Suprapubic skin (tissue), 4 donors: Measurements from ENCODE around the gene SLC38A3.

Experiments used
- CTCF ChIP-seq, 2 donors: fragments of 200-600 bp in 1 of 2; fragments of 450-650 bp in 1 of 2; sonication (generic) in 1 of 2; IDR thresholded peaks; one replicate each; pipeline ENCODE4 v1.5.1; 2016 to 2019; ENCODE audit warnings: antibody characterized with exemption in 2 of 2, mild to moderate bottlenecking in 1 of 2, moderate library complexity in 1 of 2
- EP300 ChIP-seq: sonication (generic); formaldehyde crosslinking; IDR thresholded peaks from one replicate; pipeline ENCODE4 v1.6.1; 2017; ENCODE audit warnings: antibody characterized with exemption
- POLR2A ChIP-seq, 2 donors: fragments of 450-650 bp; IDR thresholded peaks; one replicate each; pipeline ENCODE4 v1.6.1; 2017; ENCODE audit warnings: antibody characterized with exemption in 2 of 2, mild to moderate bottlenecking in 2 of 2, moderate library complexity in 2 of 2
- POLR2AphosphoS5 ChIP-seq, 3 donors: sonication (generic); formaldehyde crosslinking; IDR thresholded peaks; one replicate each; pipeline ENCODE4 v1.6.1; 2017; ENCODE audit warnings: antibody characterized with exemption in 3 of 3

- TF ChIP-seq CTCF (IDR thresholded peaks at IDR 0.05) (no peak), POLR2AphosphoS5 (IDR thresholded peaks at IDR 0.05) (no peak), POLR2A (IDR thresholded peaks at IDR 0.05) (no peak), EP300 (no peak)
Observed at GRCh38 chr3:50232303-50232702, 27.2 kb downstream of the SLC38A3 start.
